Heart left ventricle (tissue), 13 donors: ENCODE results near the gene STRA8.

Source experiments
- CTCF ChIP-seq, 12 donors: fragments of 200-600 bp; sonication (generic) in 4 of 12; IDR thresholded peaks; one replicate each; pipeline versions ENCODE4 v1.5.0 to v1.8.0; 2018 to 2022; ENCODE audit warnings: antibody characterized with exemption in 12 of 12, mild to moderate bottlenecking in 5 of 12
- POLR2A ChIP-seq, 2 donors: fragments of 450-650 bp; IDR thresholded peaks; one replicate each; pipeline ENCODE4 v1.6.1; 2017; ENCODE audit warnings: antibody characterized with exemption in 2 of 2, mild to moderate bottlenecking in 2 of 2, moderate library complexity in 2 of 2
- donor health status: ischemic (EF 13 %, LVEDD 7.1; RV severe dilation, severe dysfunction).
- donor health status: DM: no; HTN: yes; CAD: no.
- donor health status: DM: no; HTN: no; CAD: no.
- donor health status: ischemic (EF 25% LVEDD 6.9; RV normal size, moderate dysfunction).
- donor health status: ischemic (EF 25% LVEDD 5.7; RV mildly dilated, moderate dysfunction).
- donor health status: ischemic (EF 35%, LVEDD 5.7; RV mildly dilated, moderate dysfunction).
- donor health status: nonischemic (EF 11% LVEDD 7.7; RV severe dilation, severe dysfunction).
- donor health status: DM: yes; HTN: yes; CAD: no.
- donor health status: PGD.
- donor health status: ischemic (EF 29% LVEDD 5.4; RV normal size, mild dysfunction).
- donor health status: nonischemic (EF 23%, LVEDD 6.1; RV moderate dilation, normal function).

- TF ChIP-seq CTCF (IDR thresholded peaks at IDR 0.05): no peak
- no peak for TF ChIP-seq POLR2A (IDR thresholded peaks at IDR 0.05)
These were observed 48.0 kb upstream of the STRA8 start for GRCh38 chr7:135185471-135186260.
